CMK (cell line): ENCODE measurements around the gene TBC1D16.

Source experiments
- DNase-seq: peaks from one replicate; pipeline ENCODE4 v3.0.0-alpha.2; 2010; ENCODE audit warnings: low read depth

TBC1D16 gene

GRCh38 chr17:79987187-79987934 is 48.3 kb downstream of the TBC1D16 start:
- DNase-seq, result no peak

- no peak for DNase-seq
Measured at GRCh38 chr17:79986411-79987186, 49.1 kb downstream of the TBC1D16 start.

- DNase-seq, result no peak
Measured at GRCh38 chr17:79985943-79986391, 49.7 kb downstream of the TBC1D16 start.

- no peak for DNase-seq
Measured at GRCh38 chr17:79985361-79985942, 50.2 kb downstream of the TBC1D16 start.

DNA sequence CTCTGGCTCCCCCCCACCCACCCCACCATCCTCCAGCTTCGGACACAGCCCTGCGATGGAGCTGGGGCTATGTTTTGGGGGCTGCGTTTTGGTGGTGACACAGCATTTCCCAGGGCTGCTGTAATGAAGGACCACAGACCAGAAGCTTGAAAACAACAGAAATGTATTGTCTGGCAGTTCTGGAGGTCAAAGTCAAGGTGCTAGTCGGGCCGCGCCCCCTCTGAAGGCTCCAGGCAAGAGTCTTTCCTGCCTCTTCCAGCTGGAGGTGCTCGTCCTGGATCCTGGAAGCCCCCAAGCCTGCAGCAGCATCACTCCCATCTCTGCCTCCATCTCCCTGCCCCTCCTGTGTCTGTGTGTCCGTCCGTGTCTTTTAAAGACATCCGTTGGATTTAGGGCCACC is 50.8 kb downstream of the TBC1D16 start:
- DNase-seq, result no peak

DNA sequence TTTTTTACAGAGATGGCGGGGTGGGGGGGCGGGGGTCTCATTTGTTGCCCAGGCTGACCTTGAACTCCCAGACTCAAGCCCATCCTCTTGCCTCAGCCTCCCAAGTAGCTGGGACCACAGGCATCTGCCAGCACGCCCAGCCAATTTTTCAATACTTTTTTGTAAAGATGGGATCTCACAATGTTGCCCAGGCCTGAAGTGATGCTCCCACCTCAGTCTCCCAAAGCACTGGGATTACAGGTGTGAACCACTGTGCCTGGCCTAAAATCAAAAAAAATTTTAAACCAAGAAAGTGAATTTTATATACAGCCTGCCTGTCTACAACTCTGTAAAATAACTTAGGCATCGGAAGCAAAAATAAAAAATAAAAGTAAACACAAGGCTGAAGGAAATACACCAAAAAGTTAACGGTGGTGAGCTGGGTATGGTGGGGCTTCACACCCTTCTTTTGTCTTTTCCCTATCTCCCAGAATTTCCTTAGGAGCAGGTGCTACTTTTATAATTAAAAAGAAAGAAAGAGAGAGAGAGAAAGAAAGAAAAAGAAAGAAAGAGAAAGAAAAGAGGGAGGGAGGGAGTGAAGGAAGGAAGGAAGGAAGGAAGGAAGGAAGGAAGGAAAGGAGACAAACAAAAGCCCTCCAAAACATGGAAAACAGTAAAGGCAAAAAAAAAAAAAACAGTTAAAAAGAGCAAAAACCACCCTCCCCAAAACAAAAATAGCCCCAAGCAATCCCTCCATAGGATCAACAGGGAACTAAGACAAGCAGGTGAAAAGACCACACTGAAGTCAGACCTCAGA is 51.4 kb downstream of the TBC1D16 start:
- DNase-seq, result no peak

GRCh38 chr17:79983456-79983855 is 52.2 kb downstream of the TBC1D16 start:
- DNase-seq, result no peak

- DNase-seq, result no peak
Measured at GRCh38 chr17:79982986-79983385, 52.7 kb downstream of the TBC1D16 start.

DNA sequence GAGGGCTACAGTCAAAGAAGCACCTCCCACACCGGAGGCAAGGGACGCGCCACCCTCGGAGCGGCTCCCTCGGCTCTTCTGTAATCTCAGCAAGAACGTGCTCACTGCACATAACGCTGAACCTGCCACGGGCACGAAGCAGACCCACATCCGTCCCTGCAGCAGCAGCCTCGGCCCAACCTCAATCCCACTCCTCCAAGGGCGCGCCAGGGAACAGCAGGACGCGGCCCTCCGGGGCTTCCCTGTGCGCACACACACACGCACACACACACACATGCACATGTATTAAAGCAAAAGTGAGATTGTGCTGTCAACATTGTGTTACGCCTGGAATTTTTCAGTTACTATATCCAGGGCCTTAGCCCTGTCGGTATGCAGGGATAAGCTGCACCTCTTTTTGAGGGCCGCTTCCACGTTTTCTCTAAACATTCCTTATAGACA is 54.0 kb downstream of the TBC1D16 start:
- no peak for DNase-seq

- DNase-seq, result no peak
Measured at GRCh38 chr17:79981090-79981489, 54.6 kb downstream of the TBC1D16 start.

DNA sequence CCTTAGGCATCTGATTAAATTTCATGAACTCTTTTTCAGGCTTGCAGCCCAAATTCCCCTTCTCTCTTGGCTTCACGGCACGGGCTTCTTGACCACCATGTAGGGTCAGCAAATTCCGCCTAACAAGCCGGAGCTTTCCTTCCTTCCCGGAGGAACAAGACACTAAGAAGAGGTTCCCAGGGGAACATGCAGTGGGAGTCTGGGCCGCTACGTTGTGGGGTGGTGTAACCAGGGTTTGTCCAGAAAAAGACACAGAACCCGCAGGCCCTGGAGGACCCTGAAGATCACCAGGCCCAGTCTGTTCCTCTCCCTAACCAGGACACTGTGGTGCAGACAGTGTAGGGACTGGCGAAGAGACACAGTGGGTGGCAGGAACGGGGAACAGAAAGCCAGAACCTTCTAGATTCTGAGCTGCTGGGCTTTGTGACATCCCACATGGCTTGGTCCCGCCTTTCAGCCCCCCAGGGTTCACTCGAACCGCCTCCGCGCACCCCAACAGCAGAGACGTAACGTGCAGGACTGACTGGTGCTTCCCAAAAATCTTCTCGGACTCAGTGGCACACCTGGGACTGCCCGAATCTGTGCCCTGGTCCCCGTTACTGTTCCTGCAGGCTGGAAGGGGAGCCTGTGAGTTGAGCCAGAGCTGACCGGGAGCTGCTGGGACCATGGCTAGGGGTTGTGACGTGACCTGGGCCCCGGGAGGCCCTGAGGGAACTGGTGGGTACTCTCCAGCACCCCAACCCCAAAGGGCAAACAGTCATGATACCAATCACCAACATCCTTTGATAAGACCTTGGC is 55.2 kb downstream of the TBC1D16 start:
- DNase-seq, result no peak

- DNase-seq, result no peak
Measured at GRCh38 chr17:79979816-79980215, 55.9 kb downstream of the TBC1D16 start.

DNA sequence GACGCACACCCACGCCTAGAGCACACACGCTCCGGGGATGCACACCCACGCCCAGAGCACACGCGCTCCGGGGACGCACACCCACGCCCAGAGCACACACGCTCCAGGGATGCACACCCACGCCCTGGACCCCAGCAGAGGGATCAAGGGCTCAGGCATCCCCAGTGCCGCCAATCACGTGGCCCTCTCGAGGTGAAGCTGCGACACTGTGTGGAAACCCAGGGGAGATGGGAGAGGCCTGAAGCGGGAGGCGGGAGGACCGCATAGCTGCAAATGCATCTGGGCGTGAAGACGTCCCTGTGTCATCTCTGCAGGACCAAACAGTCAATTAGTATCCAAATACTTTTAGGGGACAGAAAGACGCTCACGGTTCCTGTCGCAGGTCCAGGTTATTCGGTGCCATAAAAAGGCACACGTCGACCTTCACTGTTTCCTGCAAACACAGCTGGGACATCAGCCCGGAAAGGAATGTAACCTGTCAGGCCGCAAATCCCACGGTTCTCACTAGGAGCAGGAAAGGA is 56.4 kb downstream of the TBC1D16 start:
- DNase-seq, result no peak

DNA sequence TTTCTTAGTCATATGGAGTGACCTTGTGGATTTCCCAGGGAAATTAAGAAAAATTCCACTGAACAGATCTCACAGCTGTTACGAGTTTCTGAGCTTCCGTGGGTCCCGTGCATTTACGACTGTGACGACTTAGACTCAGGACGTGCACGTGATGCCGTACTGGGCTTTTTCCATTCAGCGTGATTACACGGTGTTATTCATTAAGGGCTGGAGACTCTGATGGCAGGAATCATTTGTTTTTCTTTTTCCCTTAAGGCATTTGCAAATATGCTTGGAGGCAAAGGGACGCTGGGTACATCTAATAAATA is 57.2 kb downstream of the TBC1D16 start:
- DNase-seq, result no peak

GRCh38 chr17:79977708-79978547 is 57.7 kb downstream of the TBC1D16 start:
- no peak for DNase-seq

GRCh38 chr17:79977161-79977631 is 58.5 kb downstream of the TBC1D16 start:
- DNase-seq, result no peak

GRCh38 chr17:79976451-79976850 is 59.2 kb downstream of the TBC1D16 start:
- no peak for DNase-seq

DNA sequence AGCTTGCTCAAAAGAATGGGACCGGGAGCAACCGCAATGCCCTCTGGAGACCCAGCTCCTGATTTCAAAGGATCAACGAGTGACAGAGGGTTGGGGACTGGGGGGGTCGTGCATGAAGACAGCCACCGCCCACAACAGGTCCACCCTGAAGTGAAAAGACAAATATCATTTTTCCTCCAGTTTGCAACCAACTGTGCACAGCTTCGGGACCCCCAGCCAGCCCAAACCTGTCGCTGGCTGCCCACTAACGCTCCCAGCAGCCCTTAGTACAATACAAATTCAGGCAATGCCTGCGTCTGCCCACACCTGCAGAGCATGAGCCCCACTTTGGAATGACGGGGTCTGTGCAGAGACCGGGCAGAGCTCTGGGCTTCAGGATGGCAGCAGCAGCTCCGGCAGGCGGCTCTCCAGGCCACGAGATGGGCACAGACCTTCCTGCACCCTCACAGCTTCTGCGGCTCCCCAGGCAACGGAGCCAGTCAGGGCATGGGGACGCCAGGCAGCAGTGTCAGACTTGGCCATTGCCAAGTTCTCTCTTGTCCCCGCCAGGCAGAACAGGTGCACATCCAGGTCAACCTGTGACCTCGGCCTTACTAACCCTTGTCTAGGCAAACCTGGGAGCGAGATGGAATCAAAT is 60.1 kb downstream of the TBC1D16 start:
- DNase-seq, result no peak
